GM19467 (cell line): ENCODE results near the gene CDH11.

ENCODE experiments used
- ATAC-seq: cut with Tn5 transposase; IDR thresholded peaks from one replicate; pipeline ENCODE4 v1.9.1; 2021; ENCODE audit warnings: mild to moderate bottlenecking, moderate library complexity; ENCODE audit not compliant: unreplicated experiment

The CDH11 gene

DNA sequence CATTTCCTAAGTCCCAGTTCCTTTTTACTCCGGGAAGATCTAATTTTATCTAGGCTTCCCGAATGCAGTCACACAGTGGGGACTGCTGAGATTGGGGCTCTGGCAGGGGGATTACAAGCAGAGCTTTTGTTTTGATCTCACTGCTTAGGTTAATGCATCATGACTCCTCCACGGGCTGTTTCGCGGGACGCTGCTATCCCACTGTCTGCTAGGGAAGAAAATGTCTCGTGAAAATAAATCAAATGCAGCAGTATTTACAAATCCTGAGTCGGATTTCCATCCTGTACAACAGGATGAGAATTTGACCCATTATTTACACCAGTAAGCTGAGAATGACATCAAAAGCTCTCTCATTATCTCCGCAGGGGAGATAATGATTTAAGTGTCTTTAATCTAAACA lies 83.8 kb downstream of the CDH11 start:
- no peak for ATAC-seq

DNA sequence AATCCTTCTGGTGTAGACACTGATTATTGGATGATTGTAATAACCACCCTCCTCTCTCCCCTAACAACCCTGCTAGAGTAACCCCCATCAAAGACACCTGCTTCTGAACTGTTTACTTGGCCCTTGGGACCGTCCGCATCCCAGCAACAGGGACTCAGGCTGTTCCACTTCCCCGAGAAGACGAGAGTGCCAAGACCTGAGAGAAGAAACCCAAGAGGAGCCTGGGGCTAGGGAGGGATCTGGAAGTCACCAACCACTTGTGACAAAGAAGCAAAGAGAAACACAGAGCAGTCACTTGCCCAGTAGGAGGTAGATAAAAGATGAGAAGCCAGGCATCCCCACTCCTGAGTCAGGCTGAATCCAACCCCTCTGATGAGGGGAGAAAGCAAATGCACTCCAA lies 84.3 kb downstream of the CDH11 start:
- no peak for ATAC-seq

DNA sequence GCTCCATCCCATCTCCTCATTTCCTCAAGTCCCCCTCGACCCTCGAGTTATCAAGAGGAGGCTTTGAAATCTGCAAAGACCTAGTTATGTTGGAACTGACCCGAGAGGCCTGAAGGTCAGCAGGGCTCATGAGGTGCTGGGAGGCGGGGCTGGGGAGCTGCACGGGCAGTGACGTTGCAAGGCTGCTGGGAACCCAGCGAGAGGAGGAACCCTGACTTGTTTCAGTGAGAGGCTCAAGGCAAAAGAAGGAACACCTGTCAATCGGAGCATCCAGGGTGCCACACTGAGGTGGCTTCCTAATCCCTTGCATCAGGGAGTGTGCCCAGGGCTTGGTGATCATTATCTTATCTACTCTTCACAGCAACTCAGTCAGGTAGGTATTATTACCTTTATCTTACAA lies 86.9 kb downstream of the CDH11 start:
- ATAC-seq, result no peak

- ATAC-seq, result no peak
Measured at GRCh38 chr16:65032387-65032786, 89.5 kb downstream of the CDH11 start.

DNA sequence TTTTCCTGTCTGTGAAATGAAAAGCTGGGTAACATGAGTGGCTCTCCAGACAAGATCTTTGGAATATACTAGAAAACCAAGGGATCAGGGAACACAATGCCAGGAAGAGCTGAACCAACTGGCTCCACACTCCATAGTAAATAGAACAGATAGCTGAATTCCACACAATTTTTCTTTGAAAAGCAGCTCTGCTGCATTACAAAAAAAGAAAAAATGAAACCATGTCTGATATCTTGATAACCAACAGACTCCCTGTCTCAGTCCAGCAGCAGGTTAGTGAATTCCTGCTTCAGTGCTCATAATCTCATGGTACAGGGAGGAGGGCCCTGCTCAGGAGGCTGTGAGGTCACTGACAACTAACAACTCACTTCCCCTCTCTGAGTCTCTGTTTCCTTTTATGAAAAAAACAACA lies 97.1 kb downstream of the CDH11 start:
- no peak for ATAC-seq

DNA sequence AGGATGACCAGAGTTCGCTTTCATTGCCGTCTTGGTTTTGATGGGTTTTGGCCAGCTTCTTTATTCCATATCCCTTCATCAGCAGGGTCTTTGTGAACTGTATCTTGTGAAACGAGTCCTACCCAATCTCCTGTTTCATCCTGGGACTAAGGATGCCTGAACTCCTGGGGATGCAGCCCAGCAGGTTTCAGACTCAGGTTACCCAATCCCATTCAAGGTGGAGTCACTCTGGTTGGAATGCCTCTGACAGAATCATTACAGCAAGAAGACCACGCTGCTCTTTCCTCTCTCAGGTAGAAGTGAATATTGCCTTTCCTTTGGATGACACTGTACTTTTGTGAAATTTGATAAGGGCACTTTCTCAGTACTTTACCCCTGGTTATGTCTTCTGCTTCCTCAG lies 98.1 kb downstream of the CDH11 start:
- ATAC-seq, result no peak

DNA sequence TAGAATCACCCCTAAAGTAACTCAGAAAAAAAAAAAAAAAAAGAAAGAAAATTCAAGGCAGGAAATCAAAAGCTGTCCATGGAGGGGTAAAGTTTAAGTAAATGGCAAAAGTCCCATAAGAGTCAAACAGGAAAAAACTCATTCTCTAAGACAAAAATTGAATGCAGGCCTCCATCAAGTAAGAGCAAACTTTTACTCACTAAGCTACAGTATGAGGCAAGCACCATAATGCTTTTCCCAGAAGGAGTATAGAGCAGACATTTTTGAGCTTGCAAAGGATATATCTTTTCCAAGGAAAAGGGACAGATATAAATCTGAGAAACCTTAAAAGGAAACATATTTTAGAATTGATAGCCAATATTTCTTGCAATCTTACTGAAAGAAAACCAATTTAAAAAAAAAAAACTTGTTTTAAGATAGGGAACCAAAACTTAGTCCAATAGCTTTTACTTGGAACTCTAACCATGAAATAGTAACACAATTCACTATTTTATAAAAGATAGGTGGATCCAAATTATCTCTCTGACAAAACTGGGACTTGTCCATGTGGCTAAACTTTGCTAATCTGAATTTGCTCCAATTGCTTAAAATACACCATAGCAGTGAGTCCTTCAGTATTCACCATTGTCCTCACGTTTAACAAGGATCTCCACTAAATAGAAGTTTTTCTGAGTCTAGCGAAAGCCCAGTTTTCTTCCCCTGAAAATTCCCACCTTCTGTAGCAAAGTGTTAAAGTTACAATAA lies 99.8 kb downstream of the CDH11 start:
- ATAC-seq, result no peak

- no peak for ATAC-seq
Measured at GRCh38 chr16:65016754-65017153, 105.1 kb downstream of the CDH11 start.

GRCh38 chr16:65015599-65015998 lies 106.3 kb downstream of the CDH11 start:
- no peak for ATAC-seq

DNA sequence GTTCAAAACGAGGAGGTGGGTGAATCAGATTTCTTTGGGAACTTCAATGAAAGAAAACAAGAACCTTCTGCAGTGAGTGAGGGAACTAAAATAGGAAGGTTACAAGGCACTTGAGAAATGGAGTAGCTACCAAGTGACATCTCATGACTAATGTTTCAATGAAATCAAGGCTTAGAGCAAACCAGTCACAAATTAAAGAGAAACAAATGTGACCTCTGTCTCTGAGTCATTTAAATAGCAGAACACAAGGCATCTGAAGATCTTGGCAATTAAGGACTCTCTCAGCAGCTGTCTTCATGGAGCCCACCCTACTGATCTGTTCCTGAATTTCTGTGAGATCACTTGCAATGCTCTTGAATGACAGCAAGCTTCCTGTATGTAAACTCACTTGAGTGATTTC lies 109.5 kb downstream of the CDH11 start:
- ATAC-seq, result no peak

DNA sequence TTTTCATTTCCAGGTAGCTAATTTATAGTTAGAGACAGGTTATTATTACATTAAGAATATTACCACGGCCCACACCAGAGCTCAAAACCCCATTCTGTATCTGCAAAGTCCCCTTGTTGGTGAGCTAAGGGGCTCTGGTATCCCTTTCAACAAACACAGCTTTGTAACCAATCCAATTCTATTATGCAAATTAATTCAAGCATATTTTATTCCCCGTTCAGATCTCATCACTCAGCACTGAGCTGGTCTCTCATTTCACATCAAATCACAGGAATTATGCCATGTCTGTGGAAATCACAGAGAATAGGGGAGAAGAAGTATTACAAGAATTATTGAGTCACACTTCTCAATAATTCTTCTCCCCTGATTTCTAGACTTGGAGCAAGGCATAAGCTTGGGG lies 111.7 kb downstream of the CDH11 start:
- no peak for ATAC-seq

- ATAC-seq, result no peak
Measured at GRCh38 chr16:65005696-65006095, 116.2 kb downstream of the CDH11 start.

- no peak for ATAC-seq
Measured at GRCh38 chr16:65004570-65004969, 117.3 kb downstream of the CDH11 start.

GRCh38 chr16:65003621-65004020 lies 118.2 kb downstream of the CDH11 start:
- no peak for ATAC-seq

- ATAC-seq, result no peak
Measured at GRCh38 chr16:65002265-65002664, 119.6 kb downstream of the CDH11 start.

DNA sequence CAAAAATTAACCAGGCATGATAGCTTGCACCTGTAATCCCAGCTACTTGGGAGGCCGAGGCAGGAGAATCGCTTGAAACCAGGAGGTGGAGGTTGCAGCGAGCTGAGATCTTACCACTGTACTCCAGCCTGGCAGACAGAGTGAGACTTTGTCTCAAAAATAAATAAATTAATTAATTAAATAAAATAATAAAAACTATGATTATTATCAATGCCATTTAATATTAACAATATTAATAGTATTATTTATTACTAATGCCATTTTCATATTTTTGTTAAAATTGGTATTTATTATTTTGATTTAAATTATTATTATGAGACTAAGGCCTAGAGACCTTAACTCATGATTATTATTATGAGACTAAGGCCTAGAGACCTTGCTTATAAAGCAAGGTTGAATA lies 121.2 kb downstream of the CDH11 start:
- ATAC-seq, result no peak

GRCh38 chr16:64997751-64998150 lies 124.1 kb downstream of the CDH11 start:
- ATAC-seq, result no peak

- no peak for ATAC-seq
Measured at GRCh38 chr16:64997121-64997520, 124.7 kb downstream of the CDH11 start.

DNA sequence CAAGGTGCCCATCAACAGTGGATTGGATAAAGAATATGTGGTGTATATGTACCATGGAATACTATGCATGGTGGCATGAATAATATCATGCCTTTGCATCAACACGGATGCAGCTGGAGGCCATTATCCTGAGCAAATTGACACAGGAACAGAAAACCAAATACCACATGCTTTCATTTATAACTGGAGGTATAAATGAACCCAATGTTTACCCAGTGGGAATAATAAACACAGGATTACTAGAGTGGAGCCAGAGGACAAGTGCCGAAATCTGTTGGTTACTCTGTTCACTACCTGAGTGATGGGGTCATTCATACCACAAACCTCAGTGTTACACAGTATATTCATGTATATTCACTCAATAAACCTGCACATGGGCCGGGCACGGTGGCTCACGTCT lies 125.2 kb downstream of the CDH11 start:
- ATAC-seq, result no peak

- no peak for ATAC-seq
Measured at GRCh38 chr16:64993464-64993863, 128.4 kb downstream of the CDH11 start.

DNA sequence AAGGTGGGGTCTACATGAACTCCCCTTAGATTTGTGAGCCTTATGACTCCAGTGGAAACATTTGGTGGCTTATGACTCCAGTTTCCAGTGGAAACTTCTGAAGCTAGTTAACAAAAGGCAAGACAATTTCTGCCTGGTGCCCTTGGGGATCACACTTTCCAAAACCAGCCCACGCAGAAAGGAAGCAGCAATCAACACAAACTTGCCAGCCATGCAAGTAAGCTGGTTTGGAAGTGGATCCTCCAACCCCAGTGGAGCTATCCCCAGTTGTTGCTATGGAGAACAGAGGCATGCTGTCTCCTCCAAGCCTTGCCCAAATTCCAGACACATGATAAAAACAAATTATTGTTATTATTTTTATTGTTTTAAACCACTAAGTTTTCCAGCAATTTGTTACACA lies 130.9 kb downstream of the CDH11 start:
- no peak for ATAC-seq

DNA sequence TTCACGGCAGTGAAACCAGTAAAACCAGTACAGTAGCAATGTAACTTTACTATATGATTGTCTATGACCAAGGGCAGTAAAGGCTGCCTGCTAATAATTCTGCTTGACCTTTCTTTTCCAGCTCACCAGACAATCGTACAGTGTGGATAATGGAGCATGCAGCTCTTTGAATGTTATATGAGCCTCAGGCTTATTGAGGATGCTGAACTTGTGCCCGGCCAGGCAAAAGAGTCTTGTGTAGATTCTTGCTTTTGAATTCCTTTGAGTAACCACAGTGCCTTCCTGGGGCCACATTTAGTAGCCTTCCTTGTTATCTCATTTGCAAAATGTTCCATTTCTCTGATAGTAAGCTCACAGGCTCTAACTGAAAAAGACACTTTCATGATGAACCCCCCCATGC lies 131.8 kb downstream of the CDH11 start:
- no peak for ATAC-seq

DNA sequence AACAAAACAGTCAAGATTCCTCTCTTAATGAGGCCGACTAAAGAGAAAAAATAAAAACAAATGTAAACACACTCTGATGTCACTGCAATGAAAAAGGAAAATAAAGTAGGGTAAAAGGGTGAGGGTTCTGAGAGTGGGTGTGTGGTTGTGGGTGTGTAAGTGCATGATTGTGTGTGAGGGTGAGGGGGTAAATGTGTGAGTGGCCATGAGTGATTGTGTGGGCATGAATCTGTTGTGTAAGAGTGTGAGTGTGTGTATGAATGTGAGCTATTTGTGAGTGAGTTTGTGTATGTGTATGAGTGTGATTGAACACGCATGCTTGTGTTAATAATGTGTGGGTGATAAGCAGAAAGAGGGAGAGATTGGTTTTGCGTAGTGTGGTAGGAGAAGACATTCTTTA lies 132.8 kb downstream of the CDH11 start:
- no peak for ATAC-seq
